Urothelium cell line (cell line): Measurements from ENCODE around the gene TSPAN5.
"Not testable (repeated sequence)": the region's sequence is repeated elsewhere in the genome, so short reads cannot be mapped to it uniquely, and the experiment has no call there.

Source experiments
- DNase-seq: peaks from one replicate; pipeline ENCODE4 v3.0.0; 2011; ENCODE audit warnings: low spot score, mixed read lengths
- FAIRE-seq: peaks from 2 replicates; lab custom pipeline; 2011; peaks lifted over from hg19 to GRCh38; lab: Jason Lieb, UNC

The TSPAN5 gene

DNA sequence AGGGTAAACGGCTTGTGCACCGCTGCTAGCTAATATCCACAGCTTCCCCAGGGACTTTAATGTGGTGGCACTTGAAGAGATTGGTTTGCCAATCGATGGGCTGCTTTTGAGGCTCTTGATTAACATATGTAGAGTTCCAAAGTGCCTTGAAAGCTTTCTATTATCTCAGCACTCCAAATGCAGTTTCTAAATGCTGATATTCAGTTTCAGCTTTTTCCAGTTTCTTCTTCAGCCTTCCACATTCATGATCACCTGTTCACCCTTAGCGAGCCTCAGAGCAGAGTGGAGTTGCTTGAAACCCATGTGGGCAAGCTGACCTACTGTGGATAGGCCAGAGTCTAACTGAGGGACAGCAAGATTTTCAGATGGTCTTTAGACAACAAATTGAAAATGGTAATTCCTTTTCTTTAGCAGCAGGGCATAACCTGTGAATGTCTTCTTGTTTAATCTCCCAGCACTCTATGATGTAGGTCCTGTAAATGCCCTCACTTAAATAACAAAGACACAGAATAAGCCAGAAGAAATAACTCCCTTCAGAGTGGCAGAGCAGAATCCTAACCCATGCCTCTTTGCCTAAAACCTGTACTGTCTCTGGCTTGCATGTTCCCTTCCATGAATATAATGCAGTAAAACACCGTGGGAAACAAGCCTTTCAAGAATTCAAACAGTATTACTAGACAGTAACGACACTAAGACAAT, 99.8 kb downstream of the TSPAN5 start:
- DNase-seq: no peak
- no peak for FAIRE-seq

DNA sequence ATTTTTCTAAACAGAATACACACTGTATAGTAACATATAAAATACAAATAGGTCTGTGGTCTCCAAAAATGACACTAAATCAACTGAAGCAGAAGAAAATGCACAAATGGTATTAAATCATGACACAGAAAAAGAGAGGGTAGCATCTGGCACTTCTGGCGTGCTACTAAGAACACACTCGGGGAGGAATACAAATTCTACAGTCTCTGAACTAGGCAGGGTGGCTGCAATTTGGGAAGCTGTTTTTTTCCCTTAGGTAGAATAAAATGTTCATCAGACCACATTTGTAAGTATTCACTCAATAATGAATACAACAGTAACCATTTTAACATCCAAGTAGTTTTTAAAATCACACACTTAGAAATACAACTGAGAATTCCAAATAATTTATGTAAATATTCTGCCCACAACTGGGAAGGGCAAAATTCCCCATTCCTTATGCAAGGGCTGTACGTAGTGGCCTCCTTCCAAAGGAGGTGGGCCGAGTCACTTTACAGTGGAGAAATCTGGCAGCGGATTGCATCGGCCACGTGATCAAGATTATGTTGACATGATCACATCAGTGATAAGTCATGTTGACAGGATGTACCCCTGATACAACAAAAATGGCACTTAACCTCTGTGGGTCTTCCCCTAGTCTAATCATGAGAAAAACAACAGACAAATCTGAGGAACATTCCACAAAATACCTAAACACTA, 101.1 kb downstream of the TSPAN5 start:
- FAIRE-seq (no peak), DNase-seq (peak; percentile 11)

DNA sequence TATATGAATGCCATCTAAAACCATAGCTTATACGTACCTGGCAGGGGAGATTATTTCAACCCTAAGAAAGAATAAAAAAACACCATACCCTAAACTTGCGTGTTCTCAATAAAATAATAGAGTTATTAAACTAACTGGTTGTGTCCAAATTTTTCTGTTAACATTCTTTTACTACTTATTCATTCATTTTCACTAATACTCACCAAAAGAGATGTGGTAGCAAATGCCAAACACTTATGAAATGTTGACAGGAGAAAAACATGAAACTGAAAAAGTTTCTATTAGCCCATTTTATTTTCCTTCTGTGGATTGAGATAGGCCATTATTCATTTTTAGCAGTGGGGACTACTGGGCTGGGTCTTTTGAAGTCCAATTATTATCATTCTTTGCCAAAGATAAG, 102.0 kb downstream of the TSPAN5 start:
- DNase-seq (no peak), FAIRE-seq (no peak)

DNA sequence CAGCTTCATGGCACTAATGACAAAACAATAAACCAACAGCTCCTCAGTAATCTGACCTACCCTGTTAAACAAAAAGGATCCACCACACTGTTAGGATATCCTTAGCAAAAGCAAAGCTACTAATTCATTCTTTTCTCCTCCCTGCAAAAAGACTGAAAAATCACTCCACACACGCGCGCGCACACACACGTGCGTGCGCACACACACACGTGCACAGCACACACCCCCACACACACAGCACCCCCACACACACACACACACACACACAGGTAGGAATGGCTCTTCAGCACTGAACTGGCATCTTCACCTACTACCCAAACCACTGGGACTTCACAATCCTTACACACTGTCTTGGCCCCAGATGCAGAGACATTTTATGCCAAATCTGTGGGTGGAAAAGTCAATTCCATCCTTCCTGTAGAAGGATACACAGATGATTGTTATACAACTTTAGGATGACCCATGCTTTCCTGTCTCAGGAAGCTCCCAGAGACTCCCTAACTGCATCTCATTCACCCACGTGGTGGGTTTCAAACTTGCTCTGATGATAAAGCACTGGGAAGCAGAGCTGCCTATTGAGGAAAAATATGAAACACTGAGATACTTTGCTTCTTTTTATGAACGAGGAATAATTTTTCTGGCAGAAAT, 102.5 kb downstream of the TSPAN5 start:
- no peak for DNase-seq
- no peak for FAIRE-seq

DNA sequence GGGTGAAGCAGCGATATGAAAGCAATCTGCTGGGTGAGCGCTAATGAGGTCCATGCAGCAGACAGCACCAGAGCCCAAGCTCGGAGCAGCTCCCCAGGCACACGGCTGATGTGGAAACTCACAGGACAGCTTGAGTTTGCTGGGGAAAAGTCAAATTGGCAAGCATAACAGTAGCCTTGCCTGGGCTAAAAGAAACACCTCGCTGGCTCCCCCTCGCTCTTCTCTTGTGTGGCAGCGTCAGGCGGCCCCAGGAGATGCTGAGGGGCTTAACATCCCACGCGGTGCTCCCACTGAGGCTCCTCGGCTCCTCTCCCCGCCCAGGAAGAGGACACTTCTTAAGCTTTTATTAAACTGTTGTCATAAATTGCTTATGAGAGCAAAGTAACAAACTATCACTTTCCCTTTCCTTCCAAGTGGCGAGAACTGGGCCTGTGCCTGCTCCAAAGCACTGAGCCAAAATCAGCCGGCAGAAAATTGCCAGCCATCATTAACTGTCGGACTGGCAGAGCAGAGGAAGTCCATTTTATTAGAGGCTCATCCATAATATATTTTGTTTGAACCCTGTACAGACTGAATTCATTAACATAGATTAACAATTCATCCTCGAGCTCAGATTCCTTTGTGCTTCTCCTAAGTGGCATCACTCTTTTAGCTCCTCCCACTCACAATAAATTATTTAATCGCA, 111.4 kb downstream of the TSPAN5 start:
- DNase-seq: no peak
- no peak for FAIRE-seq

DNA sequence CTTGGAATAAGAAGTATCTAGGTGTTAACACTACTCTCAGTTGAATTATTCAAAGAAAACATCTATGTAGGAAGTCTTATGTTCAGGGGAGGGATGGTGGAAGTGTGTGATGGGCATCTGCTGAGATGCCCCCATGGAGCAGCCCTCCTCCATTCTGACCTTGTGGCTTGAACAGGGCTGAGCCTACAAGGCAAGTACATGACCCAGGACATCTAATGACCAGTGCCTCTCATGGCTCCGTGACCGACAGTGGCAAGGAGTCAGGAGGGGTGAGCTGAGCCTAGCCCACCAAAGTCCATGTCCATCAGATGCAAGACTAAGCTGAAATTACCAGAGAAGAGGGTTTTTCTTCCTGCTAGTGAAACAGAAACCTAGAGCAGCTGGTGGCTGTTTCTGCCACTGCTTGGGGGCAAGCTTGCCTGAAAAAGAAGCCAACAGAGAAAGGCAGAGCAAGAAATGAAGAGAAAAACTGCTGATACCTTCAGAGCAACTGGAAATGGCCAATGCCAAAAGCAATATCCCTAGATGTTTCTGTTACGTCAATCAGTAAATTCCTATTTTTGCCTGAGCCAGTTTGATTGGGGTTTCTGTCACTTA, 113.5 kb downstream of the TSPAN5 start:
- FAIRE-seq (no peak), DNase-seq (no peak)

DNA sequence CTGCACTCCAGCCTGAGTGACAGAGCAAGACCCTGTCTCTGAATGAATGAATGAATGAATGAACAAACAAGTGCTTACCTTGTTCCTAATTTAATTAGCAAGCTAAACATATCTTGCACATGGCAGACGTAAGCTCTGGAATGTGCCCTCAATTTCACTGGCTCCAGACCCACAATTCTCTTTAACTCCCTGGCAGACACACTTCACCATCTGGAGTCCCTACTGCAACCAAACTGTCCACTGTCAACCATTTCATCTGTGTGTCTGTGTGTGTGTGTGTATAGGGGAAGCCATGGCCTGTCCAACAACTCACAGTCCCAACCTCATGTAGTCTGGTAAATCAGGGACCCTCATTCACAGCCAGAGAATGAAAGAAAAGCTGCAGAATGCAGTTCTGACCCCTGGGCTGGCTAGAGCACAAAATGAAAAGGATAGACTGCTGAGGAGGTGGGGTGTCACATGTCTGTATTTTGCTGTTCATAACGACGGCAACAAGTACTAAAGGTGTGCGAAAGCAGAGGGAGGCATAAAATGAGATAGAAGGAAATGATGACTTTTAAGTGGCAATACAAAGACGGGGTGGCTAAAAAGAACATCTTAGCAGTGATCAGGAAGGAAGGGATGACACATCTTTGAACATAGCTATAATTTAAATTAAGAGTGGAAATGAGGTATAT, 114.1 kb downstream of the TSPAN5 start:
- DNase-seq (no peak), FAIRE-seq (no peak)

DNA sequence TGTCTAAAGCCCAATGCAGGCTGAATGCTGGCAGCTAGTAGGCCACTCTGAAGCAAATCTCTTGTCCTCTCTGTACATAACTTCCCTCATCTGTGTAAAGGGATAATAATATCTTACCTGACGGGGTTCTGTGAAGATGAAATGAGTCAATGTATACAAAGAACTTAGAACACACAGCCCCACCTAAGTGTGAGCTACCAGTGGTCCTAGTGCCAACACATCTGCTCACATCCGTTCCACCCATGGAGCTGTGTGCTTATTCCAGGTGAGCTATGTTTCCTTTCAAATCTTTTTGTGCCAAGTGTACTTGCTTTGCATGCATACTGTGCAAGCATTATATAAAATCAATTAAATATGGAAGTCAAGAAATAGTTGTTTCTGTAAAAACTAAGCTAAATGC, 116.4 kb downstream of the TSPAN5 start:
- no peak for FAIRE-seq
- no peak for DNase-seq

DNA sequence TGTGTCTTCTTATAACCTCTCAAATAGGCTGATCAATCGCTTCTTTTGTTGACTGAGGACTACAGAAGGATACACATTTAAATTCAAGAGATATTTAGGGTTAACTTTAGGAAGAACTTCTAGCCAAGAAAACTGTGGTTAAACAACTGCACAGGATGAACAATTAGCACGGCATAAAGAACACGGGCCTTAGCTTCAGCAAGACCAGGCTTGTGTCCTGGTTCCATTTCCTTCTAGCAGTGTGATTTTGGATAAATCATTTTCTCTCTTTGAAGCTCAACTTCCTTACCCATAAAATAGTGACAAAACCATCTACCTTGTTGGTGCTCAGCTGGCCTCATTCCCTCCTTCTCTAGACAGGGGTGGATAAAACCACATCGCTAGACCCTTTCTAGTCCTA, 117.6 kb downstream of the TSPAN5 start:
- DNase-seq: no peak
- FAIRE-seq: no peak

DNA sequence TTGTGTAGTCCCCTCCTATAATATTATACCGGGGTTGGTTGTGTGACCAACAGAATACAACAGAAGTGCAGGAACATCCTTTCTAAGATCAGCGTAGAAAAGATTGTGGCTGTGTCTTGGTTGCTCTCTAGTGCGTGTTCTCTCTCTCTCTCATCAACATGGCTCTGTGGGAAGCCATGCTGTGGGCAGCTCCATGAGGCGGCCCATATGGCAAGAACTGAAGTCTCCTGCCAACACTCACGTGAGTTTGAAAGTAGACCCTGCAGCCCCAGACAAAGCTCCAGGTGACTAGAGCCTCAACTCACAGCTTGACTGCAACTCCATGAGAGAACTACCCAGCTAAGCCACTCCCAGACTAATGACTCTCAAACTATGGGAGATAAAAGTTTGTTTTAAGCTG, 118.7 kb downstream of the TSPAN5 start:
- no peak for FAIRE-seq
- no peak for DNase-seq

DNA sequence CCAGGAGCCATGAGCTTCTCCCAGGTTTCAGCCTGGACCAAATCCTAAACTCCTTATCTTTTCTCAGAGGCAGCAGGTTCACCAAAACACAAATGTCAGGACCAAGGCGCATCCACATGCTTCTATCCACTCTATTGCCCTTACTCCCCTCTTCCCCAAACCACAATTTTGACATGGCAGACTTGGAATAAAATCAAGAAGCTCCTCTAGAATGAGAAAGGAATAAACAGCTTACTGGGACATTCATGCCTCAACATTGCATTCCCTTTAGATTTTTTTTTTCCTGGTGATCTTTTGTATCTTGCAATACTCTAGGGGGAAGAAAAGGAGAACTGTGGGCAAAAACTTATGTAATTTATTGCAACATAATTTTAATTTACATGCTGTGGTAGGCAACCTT, 119.1 kb downstream of the TSPAN5 start:
- FAIRE-seq: no peak
- DNase-seq: no peak

DNA sequence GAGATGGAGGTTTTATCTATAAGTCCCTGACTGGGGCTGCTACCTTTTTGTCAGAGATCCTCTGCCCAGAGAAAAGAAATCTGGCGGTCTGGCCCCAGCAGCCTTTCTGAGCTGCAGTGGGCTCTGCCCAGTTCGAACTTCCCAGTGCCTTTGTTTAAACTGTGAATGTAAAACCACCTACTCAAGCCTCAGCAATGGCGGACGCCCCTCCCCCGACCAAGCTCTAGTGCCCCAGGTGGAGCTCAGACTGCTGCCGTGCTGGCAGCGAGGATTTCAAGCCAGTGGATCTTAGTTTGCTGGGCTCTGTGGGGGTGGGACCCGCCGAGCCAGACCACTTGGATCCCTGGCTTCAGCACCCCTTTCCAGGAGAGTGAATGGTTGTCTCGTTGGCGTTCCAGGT, 121.8 kb downstream of the TSPAN5 start:
- no peak for FAIRE-seq
- no peak for DNase-seq

DNA sequence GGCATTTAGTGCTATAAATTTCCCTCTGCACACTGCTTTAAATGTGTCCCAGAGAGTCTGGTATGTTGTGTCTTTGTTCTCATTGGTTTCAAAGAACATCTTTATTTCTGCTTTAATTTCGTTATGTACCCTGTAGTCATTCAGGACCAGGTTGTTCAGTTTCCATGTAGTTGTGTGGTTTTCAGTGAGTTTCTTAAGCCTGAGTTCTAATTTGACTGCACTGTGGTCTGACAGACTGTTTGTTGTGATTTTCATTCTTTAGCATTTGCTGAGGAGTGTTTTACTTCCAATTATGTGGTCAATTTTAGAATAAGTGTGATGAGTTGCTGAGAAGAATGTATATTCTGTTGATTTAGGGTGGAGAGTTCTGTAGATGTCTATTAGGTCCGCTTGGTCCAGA, 124.3 kb downstream of the TSPAN5 start:
- FAIRE-seq, DNase-seq: not testable (repeated sequence)

DNA sequence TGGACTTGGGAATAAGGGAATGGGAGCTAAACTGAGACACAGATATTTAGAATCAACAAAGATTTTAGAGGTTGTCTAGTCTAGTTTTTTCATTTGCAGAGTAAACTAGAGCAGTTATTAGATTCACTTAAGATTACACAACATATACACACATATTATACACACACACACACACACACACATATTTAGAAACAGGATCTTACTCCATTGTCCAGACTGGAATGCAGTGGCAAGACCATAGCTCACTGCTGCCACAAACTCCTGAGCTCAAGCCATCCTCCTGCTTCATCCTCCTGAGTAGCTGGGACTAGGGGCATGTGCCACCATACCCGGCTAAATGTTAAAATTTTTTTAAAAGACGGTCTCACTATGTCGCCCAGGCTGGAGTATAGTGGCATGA, 127.8 kb downstream of the TSPAN5 start:
- DNase-seq (no peak), FAIRE-seq (no peak)

DNA sequence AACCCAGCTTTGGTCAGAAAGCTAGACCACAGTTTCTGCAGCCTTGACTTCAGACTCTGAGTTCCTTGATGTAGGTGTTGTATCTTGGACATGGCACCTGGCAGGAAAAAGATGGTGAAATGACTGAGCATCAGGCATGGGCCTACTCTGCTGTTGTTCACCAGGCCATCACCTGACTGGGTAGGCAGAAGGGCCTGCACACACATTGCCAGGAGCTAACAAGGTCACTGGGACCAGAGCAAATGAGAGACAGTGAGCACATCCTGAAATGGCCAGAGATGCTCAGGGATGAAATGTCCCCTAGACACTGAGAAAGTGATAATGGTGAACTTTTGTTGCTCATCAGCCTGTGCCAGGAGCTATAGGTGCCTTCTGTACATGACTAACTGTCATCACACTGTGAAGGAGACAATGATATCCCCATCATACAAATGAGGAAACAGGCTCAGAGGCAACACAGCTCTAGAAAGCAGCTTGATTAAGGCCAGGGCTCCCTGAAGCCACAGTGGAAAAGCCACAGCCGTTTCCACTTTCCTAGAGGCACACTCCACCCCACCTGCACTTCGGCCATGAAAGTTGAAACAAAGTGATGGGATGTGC, 128.3 kb downstream of the TSPAN5 start:
- no peak for DNase-seq
- FAIRE-seq: peak; percentile 27

DNA sequence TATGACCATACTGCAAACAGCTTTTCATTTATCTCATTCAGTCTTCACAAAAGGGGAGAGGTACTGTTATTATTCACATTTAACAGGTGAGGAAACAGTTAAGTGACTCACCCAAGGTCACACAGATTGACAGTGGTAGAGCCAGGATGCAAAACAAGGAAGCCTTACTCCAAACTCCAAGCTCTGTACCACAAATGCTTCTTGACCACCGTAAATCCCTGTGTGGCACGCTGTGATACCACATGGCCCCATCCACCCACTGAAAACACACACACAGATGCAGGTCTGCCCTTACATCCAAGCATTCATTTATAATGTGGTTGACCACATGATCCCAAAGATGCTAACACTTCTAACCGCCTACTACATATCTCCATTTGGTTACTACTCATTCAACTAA, 129.5 kb downstream of the TSPAN5 start:
- no peak for DNase-seq
- FAIRE-seq: peak; percentile 59

DNA sequence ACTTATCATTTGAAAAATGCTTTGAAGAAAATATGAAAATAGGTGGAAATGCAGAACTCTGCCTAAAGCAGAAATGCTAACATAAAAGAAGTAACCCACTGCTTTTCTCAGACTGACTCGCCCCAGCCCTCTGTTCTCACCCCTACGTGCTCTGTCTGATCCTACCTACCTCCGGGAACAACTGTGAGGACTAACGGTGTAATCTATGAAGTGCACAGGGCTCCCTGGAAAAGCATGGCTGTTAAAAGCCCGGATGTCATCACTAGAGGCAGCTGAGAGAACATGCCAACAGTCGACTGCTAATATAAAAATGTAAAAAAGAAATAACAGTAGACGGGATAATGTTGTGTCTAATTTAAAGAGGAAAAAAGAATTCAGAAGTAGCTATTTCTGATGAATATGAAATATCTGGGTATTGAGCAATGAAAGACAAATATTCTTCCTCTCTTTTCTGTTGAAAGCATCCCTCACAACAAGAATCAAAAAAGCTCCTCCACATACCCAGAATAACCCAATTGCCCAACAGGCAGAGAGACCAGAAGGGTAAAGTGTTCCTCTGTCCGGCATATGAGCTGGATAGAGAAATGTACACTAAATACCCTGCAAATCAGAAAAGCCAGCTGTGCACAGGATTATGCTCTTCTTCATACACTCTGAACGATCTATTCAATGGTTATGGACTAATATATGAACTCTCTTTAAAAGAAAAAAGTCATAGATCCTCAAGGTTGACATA, 130.7 kb downstream of the TSPAN5 start:
- FAIRE-seq: no peak
- no peak for DNase-seq

DNA sequence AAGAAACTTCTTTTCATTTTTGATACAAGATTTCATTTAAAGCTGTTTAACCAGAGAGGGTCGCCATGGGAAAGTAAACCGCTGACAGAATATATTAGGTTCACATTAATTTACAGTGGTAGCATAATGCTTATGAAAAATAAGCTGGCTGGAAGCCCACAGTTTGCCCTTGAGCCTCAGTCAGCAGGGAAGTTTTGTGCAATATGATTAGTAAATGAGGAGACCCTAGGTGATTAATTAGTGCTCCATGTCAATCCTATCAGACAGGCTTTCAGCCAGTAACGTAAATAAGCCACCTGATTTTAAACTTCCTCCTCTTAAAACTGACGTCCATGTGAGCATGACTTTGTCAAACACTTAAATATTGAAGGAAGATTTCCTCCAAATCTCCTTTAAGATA, 134.2 kb downstream of the TSPAN5 start:
- DNase-seq: no peak
- no peak for FAIRE-seq

DNA sequence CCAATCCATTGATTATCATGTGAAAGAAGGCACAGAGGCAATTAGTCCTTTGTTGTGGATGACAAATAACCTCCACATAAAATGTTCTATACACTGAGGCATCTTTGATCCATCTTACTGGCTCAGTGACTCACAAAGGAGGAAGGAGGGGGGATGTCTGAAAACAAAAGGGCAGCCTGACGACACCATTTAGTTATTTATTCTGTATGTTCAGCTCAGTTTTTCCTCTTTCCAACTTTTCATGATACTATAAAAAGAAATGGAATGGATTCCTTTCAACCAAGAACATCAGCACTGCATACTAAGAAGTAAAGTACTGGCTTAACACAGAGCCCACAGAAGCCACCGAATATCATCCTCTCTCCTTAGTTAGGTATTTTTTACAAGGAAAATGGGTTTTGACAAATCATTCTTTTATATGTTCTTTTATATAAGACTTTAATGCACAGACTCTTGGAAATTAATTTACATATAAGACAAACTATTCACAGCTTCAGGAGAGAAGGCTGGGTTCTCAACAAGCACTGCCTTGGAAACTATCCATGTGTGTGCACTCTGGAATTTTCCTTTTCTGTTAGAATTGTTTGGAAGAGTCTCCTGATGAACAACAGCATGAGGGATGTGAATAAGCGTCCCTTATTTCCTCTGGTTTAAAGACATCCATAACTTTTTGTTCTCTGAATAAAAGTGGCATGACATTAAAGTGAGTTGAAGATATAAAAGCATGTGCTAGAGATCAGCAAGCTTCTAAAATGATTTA, 135.6 kb downstream of the TSPAN5 start:
- FAIRE-seq: no peak

More for the DNA sequence above, 135.6 kb downstream of the TSPAN5 start:
- peak; percentile 45 for DNase-seq
